NCI-H2029 (cell line): Measurements from ENCODE around the gene CACNA1B.

Experiments
- DNase-seq: peaks from one replicate; lab custom pipeline; 2025; lab: John Stamatoyannopoulos, UW

The CACNA1B gene

DNA sequence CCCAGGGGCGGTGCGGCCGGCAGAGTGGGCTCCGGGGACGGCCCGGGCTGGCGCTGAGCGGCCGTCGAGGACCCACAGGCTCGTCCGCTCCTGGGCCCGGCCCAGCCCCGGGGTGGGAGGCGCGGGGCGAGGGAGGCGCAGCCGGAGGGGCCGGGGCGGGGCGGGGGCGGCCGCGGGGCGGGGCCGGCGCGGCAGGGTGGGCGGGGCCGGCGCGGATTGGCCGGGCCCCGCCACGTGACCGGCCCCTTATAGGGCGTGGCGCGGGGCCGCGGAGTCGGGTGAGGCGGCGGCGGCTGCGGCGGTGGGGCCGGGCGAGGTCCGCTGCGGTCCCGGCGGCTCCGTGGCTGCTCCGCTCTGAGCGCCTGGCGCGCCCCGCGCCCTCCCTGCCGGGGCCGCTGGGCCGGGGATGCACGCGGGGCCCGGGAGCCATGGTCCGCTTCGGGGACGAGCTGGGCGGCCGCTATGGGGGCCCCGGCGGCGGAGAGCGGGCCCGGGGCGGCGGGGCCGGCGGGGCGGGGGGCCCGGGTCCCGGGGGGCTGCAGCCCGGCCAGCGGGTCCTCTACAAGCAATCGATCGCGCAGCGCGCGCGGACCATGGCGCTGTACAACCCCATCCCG is at the start of gene CACNA1B:
Gene CACNA1B (plus strand): TSS at position 277 of the 617 bp plus-strand sequence. CDS start 152 bp downstream, at position 429.
- DNase-seq = peak; percentile 48

DNA sequence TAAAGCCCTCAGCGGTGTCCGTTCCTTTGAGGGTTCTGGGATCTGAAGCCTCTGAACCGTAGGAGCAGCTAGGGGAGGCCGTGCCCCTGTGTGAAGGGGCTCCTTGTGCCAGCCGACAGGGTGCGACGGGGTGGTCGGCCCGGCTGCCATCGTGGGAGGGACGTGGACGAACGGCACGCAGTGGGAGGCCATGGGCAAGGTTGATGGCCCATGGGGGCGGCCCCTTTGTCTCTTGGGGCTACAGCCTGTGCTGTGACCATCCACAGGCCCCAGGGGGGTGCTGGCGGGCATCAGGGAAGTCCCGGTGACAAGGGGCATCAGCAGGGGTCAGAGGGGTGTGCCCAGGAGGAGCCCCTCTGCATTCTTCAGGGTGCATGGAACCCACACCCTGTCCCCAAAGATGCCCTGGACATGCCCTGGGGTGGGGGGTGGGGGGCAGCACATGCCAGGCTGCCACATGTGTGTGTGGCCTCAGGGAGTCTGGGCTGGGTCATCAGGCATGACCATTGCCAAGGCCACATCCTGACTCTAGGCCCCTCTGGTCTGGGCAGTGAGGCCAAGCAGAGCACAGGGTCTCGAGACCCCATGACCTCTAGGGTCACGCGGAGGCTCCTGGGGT is 49.6 kb upstream of the CACNA1B start:
- no peak for DNase-seq

DNA sequence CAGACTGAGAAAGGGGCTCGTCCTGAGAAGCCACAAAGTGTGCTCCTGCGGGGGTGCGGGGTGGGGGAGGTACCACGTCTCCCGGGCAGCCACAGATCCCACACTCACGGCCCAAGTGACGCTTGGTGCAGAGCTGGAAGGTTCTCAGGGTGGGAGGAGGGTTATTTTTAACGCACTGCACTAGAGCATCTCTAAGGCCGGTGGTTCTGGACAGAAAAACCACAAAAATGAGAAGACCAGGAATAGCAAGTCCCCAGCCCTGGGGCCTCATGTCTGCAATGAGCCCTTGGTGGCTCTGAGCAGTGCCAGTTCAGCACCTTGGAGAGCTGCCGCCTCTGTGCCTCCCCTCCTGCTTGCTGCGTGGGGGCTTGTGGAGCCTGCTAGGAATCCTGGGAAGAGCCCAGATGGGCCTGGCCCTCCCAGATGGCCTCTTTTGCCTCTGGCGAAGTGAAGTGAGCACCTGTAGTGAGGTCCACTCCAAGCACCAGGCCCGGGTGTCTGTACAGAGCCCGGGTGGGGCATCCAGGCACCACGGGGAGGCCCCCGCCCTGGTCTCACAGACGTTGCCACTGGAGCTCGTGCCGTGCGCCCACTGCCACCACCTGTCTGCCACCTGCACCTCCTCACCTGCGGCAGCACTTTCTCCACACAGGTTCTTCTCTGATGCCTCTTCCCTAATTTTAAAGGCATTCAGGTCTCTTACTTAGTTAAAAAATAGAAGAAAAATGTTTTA is 48.9 kb upstream of the CACNA1B start:
- DNase-seq = no peak

- no peak for DNase-seq
These were observed 48.2 kb upstream of the CACNA1B start for GRCh38 chr9:137829260-137829996.

DNA sequence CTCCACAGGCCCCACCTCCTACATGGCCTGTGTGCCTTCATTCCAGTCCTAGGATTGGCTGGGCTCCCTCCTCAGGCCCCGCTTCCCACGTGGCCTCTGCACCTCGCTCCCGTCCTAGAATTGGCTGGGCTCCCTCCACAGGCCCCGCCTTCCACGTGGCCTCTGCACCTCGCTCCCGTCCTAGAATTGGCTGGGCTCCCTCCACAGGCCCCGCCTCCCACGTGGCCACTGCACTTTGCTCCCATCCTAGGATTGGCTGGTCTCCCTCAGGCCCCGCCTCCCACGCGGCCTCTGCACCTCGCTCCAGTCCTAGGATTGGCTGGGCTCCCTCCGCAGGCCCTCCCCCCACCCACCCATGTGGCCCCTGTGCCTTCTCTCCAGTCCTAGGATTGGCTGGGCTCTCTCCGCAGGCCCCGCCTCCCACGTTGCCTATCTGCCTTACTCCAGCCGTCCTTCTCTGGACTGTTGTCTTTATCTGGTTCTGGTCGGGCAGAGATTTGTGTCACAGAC is 45.3 kb upstream of the CACNA1B start:
- DNase-seq = no peak

GRCh38 chr9:137832830-137833590 is 44.6 kb upstream of the CACNA1B start:
- no peak for DNase-seq

DNA sequence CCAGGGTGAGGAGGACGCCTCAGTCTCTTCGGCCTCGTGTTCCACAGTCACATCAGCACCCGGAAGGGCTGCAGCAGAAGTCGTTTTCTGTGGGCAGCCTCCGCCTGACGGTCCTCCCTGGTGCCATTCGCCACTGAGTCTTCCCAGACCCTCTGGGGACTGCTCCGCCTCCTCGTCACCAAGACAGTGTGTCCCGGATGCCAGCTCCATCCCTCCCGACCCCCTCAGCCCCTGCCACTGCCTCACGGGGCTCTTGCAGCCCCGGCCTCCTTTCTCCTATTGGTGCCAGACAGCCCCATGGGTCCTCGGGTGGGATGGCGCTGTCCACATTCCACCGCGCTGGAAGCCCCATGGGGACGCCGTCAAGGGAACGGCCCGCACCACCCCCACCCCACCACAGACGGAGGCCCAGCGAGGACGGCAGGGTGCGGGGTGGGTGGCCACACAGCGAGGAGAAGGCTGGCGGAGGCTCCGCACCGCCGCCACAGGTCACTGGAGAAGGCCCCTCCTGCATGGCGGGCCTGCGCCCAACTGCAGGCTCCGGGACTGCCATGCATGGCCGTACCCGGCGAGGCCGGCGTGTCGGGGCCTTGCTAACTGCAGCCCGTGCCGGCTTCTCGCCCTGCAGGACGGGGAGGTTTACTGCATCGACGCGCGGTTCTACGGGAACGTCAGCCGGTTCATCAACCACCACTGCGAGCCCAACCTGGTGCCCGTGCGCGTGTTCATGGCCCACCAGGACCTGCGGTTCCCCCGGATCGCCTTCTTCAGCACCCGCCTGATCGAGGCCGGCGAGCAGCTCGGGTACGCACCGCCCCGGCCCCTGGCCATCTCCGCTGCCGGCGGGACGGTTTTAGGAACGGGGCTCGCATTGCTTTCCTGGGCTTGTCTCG is 43.6 kb upstream of the CACNA1B start:
- no peak for DNase-seq

DNA sequence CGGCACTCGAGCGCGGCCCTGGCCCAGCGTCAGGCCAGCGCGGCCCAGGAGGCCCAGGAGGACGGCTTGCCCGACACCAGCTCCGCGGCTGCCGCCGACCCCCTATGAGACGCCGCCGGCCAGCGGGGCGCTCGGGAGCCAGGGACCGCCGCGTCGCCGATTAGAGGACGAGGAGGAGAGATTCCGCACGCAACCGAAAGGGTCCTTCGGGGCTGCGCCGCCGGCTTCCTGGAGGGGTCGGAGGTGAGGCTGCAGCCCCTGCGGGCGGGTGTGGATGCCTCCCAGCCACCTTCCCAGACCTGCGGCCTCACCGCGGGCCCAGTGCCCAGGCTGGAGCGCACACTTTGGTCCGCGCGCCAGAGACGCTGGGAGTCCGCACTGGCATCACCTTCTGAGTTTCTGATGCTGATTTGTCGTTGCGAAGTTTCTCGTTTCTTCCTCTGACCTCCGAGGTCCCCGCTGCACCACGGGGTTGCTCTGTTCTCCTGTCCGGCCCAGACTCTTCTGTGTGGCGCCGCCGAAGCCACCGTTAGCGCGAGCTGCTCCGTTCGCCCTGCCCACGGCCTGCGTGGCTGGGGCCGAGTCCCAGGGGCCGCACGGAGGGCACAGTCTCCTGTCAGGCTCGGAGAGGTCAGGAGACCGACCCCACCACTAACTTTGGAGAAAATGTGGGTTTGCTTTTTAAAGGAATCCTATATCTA is 42.6 kb upstream of the CACNA1B start:
- no peak for DNase-seq

DNA sequence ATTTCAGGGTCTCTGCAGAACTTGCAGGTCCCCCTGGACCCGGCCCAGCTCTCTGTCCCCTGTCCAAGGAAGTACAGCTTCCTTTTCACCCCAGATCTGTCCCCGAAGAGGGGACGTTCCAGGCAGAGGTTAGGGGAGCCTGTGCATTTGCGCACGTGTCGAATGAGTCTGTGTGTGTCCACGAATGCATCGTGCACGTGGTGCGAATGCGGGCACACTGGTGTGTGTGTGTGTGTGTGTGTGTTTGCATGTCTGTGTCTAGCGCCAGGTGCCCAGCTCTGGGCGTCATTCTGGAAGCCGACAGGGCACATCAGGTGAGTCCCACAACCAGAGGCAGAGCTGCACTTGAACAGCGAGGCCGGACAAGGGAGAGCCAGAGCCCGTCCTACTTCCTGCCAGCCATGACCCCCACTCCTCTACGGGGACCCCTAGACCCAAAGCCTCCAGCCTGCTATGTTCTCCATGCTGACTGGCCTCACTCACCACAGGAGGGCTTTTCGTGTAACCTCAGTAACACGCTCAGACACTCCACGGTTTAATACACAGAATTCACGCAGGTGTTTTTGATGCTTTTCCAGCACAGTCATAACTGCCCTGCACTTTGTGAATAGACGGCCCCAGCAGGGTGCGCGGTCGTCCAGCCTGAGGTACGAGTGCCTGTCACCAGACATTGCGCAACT is 41.3 kb upstream of the CACNA1B start:
- DNase-seq = no peak

DNA sequence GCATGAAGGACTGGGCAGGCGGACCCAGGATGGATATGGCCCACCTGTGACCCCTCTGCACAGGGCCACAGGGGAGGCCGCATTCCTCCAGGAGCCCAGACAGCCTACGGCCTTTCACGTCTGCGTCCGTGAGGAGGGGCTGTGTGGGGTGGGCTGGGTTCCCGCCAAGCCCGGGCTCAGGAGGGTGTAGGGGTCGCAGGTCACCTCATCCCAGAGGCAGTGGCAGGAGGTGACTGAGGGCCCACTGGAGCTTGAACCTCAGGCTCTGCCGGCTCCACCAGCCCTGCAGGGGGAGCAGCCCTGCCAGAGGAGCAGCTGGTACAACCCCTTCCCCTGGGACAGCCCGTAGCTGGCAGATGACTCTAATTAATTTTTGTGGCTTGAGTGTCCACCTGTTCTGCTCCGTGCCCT is 40.7 kb upstream of the CACNA1B start:
- no peak for DNase-seq

DNA sequence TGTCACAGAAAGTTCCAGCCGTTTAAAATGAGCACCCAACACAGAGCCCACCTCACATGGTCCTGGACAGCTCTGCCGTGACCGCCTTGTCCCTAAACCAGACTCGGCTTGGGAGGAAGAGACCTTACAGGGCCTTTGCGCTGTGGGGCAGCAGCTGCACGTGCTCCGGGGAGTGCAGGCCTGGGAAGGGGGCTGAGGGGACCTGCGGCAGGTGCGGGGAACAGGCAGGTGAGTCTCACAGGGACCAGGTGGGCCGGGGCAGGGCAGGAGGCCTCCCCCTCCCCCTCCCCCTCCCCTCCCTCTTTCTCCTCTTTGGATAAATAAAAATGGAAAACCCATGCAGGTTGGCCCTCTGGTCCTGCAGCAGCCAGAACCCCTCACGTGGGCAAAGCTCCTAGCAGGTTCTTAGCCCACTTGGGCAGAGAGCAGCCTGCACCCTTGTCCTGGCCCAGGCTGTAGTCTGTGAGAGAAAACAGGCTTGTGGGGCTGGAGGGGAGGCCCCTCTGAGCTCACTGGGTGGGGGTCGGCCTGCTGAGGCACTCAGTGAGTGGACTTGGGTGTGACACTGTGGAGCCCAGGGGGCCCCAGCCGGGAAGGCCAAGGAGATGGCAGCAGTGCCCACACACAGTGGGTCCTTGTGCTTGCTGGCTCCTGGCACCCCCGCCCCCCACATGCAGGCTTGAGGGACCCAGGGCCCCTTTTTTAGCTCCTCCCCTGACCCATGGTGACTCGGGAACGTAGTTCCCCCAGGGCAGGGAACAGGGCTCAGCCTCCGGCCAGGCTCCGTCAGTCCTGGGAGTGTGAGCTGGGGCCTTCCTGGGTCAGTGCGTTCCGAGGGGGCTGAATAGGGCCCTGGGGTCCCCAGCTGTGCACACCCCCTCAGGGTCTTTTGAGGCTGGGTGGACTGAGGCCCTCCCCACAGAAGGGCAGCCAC is 40.0 kb upstream of the CACNA1B start:
- DNase-seq = no peak

DNA sequence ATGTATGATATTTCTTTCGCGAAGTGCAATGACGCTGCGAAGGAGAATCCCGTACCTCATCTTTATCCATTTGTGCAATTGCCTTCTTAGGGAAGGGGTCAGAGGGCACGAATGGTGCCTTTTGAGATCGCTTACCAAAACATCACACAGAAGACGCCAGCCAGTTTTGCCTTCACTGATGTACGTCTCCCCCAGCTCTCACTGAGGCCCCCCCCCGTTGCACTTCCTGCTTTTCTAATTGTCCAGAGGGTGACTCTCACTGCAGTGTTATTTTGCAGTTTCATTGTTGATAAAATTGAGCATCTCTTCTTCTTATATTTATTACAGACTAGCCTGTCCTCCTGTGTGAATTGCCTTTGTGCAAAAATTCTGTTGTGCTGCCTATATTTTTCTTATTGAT is 39.0 kb upstream of the CACNA1B start:
- DNase-seq = no peak

- DNase-seq = no peak
These were observed 34.2 kb upstream of the CACNA1B start for GRCh38 chr9:137843355-137843754.

GRCh38 chr9:137851516-137852267 is 25.9 kb upstream of the CACNA1B start:
- no peak for DNase-seq

DNA sequence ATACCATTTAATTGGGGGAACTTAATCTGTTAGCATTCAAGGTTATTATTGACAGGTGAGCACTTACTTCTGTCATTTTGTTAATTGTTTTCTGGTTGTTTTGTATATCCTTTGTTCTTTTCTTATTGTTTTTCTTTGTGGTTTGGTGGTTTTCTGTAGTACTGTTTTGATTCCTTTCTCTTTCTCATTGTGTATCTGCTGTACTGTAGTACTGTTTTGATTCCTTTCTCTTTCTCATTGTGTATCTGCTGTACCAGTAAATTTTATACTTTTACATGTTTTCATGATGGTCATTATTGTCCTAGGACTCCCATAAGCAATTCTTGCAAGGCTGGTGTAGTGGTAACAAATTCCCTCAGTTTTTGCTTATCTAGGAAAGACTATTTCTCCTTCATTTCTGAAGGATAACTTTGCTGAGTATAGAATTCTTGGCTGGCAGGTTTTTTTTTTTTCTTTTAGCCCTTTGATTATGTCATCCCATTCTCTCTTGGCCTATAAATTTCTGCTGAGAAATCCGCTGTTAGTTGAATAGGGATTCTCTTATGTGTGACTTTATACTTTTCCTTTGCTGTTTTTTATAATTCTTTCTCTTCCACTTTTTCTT is 24.1 kb upstream of the CACNA1B start:
- no peak for DNase-seq

- no peak for DNase-seq
These were observed 17.2 kb upstream of the CACNA1B start for GRCh38 chr9:137860361-137860760.

DNA sequence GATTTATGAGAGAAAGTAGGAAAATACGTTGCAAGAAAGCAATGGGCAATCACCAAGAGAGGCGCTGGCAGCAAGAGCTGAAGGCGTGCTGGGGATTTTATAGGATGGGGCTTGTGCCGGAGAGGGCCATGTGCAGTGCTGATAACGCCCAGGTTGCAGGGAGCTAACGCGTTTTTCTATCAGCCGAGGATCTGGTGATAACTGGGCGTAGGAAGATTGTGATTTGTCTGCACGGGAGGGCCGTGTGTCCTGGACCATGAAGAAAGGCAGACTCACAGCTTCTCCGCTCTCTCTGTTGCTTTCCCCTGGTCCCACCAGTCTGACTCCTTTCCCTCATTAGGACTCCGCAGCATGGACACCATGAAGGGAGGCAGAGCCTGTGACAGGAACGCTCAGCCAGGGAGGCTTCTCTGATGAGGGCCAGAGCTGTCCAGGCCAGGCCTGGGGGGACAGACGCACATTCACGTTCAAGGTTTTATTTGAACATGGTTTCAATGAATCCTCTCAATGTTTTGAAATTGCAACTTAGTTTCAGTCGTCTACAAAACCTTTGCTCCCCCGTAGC is 11.9 kb upstream of the CACNA1B start:
- no peak for DNase-seq
